ENCODE data around the gene SIT1. TPM values are rescaled to one million over a fixed set of nuclear protein-coding genes. Genes with fewer than 3 reads are reported as not detected.

Gene SIT1, protein sequence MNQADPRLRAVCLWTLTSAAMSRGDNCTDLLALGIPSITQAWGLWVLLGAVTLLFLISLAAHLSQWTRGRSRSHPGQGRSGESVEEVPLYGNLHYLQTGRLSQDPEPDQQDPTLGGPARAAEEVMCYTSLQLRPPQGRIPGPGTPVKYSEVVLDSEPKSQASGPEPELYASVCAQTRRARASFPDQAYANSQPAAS
- 0.78 TPM for polyA plus RNA-seq
- long read RNA-seq, donor 1, partial matches to known transcripts, result 0 of 1 reads
- long read RNA-seq, donor 1, other reads (novel, unspliced or antisense), result 0 of 1 reads
- long read RNA-seq, donor 2, partial matches to known transcripts, result 0 of 2 reads
- long read RNA-seq, donor 2, other reads (novel, unspliced or antisense), result 0 of 2 reads
- long read RNA-seq, donor 3, result 0 reads
- long read RNA-seq, donor 4, result 0 reads
- long read RNA-seq, donor 5, partial matches to known transcripts, result 0 of 2 reads
- long read RNA-seq, donor 5, other reads (novel, unspliced or antisense), result 0 of 2 reads
- long read RNA-seq, donor 6, partial matches to known transcripts, result 0 of 1 reads
- long read RNA-seq, donor 6, other reads (novel, unspliced or antisense), result 0 of 1 reads
- long read RNA-seq, donor 7, partial matches to known transcripts, result 0 of 1 reads
- long read RNA-seq, donor 7, other reads (novel, unspliced or antisense), result 0 of 1 reads
- long read RNA-seq, donor 8, partial matches to known transcripts, result 0 of 1 reads
- long read RNA-seq, donor 8, other reads (novel, unspliced or antisense), result 0 of 1 reads
- long read RNA-seq, donor 9, result 0 reads
- long read RNA-seq, donor 10, result 0 reads
- long read RNA-seq, donor 11, result 0 reads

DNA sequence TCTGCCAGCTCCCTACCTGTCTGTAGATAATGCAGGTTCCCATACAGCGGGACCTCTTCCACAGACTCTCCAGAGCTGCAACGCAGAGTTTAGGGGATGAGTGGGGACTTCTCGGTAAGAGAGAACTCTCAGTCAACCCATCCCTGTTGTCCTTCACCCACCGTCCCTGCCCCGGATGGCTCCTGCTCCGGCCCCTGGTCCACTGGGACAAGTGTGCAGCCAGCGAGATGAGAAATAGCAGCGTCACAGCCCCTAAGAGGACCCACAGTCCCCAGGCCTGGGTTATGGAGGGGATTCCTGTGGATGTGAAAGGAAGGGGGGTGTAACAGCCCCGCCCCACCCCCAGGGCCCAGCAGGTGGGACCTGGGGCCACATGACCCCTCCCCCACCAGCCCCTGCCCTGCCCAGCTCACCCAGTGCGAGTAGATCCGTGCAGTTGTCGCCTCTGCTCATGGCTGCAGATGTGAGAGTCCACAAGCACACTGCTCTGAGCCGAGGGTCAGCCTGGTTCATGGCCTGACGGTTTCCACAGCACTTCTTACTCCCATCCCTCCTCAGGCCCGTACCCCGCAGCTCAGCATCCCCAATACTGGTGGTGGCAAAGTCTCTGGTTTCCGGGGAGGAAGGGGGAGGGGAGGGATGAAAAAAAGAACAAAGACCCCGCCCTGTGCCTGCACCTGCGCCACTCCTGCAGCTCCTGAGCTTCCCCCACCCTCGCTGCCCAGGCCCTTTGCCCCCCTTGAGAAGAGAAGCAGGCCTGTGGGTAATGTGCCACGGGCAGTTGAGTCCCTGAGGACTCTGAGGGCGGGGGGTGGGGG, at the start of gene SIT1:
SIT1 (minus strand) TSS at position 591 of the 818 bp plus-strand sequence; CDS start at position 513, 78 bp downstream.
- no CpG with 5 or more reads among the region's 22 CpGs for WGBS (ENCODE audit: insufficient coverage, low lambda C conversion rate)
- DNase-seq, result no peak
- H3K27ac ChIP-seq (ENCODE audit: low read length), result no peak within 1 kb of the TSS

DNA sequence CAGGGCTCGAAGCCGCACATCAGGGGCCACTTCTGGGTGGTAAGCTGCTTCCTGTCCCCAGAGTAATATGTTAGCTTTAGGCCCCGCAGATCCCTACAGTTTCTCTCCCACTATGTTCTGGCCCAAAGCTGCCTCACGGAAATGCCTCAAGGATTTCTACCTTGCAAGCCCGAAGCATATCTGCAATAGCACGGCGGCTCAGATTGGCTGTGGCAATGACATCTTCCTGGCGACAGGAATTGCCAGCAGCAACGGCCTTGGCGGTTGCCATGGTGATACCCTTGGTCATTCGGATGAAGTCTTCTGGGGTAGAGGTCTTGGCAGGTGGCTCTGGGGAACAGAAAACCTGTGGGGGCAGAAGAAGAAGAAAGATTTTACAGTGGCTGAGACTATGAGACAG, 49.3 kb upstream of the SIT1 start:
- no CpG with 5 or more reads among the region's 11 CpGs for WGBS (ENCODE audit: insufficient coverage, low lambda C conversion rate)
- Histone ChIP-seq H3K9me3 (ENCODE audit: control insufficient read depth, low read depth, low read length) (no peaks in the 10 kb centered on the region), H3K4me3 (ENCODE audit: low read length) (no peak overlapping the region), H3K4me1 (ENCODE audit: control insufficient read depth, insufficient read depth, low read length) (no peaks in the 10 kb centered on the region), H3K36me3 (ENCODE audit: control insufficient read depth, insufficient read depth, low read length) (peaks cover 83% of the 10 kb centered on the region), H3K27ac (ENCODE audit: low read length) (no peak overlapping the region), H3K27me3 (ENCODE audit: control insufficient read depth, insufficient read depth, low read length) (no peaks in the 10 kb centered on the region)
- DNase-seq, result no peak

More for the DNA sequence above, at the start of gene SIT1:
- Histone ChIP-seq H3K36me3 (ENCODE audit: control insufficient read depth, insufficient read depth, low read length) (no peaks in the 10 kb centered on the region), H3K27me3 (ENCODE audit: control insufficient read depth, insufficient read depth, low read length) (no peaks in the 10 kb centered on the region), H3K9me3 (ENCODE audit: control insufficient read depth, low read depth, low read length) (no peaks in the 10 kb centered on the region), H3K4me1 (ENCODE audit: control insufficient read depth, insufficient read depth, low read length) (peaks cover 8% of the 10 kb centered on the region), H3K4me3 (ENCODE audit: low read length) (no peak within 1 kb of the TSS)

DNA sequence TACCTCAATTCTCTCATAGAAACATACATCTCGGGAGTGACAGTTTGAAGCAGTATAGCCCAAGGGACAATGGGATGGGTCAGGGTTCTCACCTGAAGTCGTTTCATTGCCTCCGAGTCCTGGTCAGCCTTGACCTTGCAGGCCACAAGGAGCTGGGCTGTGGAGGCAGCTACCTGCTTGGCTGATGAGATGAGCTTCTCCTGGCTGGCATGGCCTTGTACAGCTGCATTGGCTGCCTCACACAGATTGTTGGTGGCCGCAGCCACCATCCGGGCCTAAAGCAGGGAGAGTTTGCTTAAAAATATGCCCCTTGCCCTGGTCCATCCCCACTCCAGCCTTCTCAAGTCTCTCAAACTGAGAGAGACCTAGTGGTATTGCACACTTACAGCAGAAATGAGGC, 47.5 kb upstream of the SIT1 start:
- no peak for DNase-seq
- Histone ChIP-seq H3K4me1 (ENCODE audit: control insufficient read depth, insufficient read depth, low read length) (no peaks in the 10 kb centered on the region), H3K27me3 (ENCODE audit: control insufficient read depth, insufficient read depth, low read length) (no peaks in the 10 kb centered on the region), H3K27ac (ENCODE audit: low read length) (no peak overlapping the region), H3K36me3 (ENCODE audit: control insufficient read depth, insufficient read depth, low read length) (peaks cover 65% of the 10 kb centered on the region), H3K9me3 (ENCODE audit: control insufficient read depth, low read depth, low read length) (no peaks in the 10 kb centered on the region), H3K4me3 (ENCODE audit: low read length) (no peak overlapping the region)
- no CpG with 5 or more reads among the region's 5 CpGs for WGBS (ENCODE audit: insufficient coverage, low lambda C conversion rate)

DNA sequence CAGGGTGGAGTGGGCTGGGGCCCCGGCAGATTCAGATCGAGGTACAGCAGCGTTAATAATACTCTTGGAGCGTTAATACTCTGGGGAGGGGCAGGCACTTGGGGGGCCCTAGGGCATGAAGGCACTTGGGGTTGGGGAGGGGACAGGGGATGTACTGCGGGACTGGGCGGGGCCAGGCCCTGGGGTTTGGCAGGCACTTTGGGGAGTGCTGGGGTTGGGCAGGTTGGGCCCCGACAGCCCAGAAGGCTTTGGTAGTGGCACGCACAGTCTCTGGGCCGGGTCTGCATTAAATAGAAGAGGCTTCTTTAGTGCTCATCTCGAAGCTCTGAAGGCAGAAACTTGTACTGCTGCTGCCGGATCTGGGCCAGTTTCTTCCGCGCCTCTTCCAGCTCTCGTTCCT, 46.8 kb upstream of the SIT1 start:
- WGBS (ENCODE audit: insufficient coverage, low lambda C conversion rate), result 93% methylated on average over 3 of the region's 14 CpGs
- H3K36me3 ChIP-seq (ENCODE audit: control insufficient read depth, insufficient read depth, low read length), result peaks cover 58% of the 10 kb centered on the region

DNA sequence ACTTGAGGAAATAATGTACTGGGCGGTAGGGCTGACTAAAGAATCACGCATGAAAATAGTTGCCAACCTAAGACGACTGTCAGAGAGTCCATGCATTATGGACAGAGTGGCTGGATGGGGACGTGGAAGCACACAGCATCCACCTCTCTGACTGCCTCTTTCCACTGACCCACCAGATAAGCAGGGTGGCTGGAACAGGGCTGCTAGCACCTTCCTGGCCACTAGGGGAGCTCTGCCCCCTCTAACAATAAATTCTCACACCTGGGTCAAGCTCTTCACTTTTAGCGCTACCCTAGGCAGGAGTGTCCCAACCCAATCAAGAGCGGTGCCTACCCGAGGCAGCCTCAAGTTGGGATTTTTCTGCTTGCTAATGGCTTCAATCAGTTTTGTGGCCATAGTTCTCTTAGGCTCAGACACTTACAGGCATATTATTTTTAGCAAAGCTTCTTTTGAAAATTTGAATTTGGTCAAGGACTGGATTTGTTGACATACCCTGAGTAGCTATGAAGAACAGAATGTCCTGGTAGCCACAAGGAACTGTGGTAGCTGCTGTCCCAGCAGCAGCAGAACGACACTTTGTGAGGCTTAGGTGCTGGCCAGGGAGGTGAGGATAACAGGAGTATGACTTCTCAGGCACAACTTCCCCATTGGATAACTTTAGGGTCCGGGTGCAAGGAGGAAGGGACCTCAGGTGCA, 45.9 kb upstream of the SIT1 start:
- H3K27me3 ChIP-seq (ENCODE audit: control insufficient read depth, insufficient read depth, low read length), result no peaks in the 10 kb centered on the region
- H3K36me3 ChIP-seq (ENCODE audit: control insufficient read depth, insufficient read depth, low read length), result peaks cover 50% of the 10 kb centered on the region
- no peaks in the 10 kb centered on the region for H3K4me1 ChIP-seq (ENCODE audit: control insufficient read depth, insufficient read depth, low read length)
- 100% methylated on average over 1 of the region's 9 CpGs for WGBS (ENCODE audit: insufficient coverage, low lambda C conversion rate)
- H3K27ac ChIP-seq (ENCODE audit: low read length), result no peak overlapping the region
- no peaks in the 10 kb centered on the region for H3K9me3 ChIP-seq (ENCODE audit: control insufficient read depth, low read depth, low read length)
- H3K4me3 ChIP-seq (ENCODE audit: low read length), result no peak overlapping the region
- DNase-seq, result peak; percentile 34 to 49

More for the DNA sequence above, 46.8 kb upstream of the SIT1 start:
- H3K27me3 ChIP-seq (ENCODE audit: control insufficient read depth, insufficient read depth, low read length), result no peaks in the 10 kb centered on the region
- no peak overlapping the region for H3K27ac ChIP-seq (ENCODE audit: low read length)
- no peak for DNase-seq
- no peak overlapping the region for H3K4me3 ChIP-seq (ENCODE audit: low read length)
- H3K9me3 ChIP-seq (ENCODE audit: control insufficient read depth, low read depth, low read length), result no peaks in the 10 kb centered on the region
- no peaks in the 10 kb centered on the region for H3K4me1 ChIP-seq (ENCODE audit: control insufficient read depth, insufficient read depth, low read length)

DNA sequence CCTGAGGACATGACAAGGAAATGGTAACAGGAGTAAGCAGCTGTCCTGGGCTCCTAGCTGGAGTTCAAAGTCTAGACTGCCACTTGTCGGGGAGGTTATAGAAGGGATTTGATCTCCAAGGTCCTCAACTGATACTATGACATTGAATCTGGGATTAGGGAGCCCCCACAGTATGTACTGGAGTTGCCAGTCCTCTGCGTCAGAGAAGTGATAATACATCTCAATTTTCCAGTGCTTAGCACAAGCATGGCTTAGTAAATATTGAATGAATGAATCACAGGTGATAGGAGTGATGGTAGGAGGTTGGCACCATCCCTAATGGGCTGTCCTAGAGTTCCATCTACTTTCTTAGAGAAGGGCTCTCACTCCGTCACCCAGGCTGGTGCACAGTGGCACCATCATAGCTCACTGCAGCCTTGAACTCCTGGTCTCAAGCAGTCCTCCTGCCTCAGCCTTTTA, 45.2 kb upstream of the SIT1 start:
- DNase-seq, result peak in 1 of 2 donors; percentile 57
- Histone ChIP-seq H3K36me3 (ENCODE audit: control insufficient read depth, insufficient read depth, low read length) (peaks cover 43% of the 10 kb centered on the region), H3K27ac (ENCODE audit: low read length) (no peak overlapping the region), H3K4me1 (ENCODE audit: control insufficient read depth, insufficient read depth, low read length) (peaks cover 3% of the 10 kb centered on the region), H3K27me3 (ENCODE audit: control insufficient read depth, insufficient read depth, low read length) (no peaks in the 10 kb centered on the region), H3K9me3 (ENCODE audit: control insufficient read depth, low read depth, low read length) (no peaks in the 10 kb centered on the region), H3K4me3 (ENCODE audit: low read length) (no peak overlapping the region)
- WGBS (ENCODE audit: insufficient coverage, low lambda C conversion rate), result no CpG with 5 or more reads among the region's 3 CpGs

DNA sequence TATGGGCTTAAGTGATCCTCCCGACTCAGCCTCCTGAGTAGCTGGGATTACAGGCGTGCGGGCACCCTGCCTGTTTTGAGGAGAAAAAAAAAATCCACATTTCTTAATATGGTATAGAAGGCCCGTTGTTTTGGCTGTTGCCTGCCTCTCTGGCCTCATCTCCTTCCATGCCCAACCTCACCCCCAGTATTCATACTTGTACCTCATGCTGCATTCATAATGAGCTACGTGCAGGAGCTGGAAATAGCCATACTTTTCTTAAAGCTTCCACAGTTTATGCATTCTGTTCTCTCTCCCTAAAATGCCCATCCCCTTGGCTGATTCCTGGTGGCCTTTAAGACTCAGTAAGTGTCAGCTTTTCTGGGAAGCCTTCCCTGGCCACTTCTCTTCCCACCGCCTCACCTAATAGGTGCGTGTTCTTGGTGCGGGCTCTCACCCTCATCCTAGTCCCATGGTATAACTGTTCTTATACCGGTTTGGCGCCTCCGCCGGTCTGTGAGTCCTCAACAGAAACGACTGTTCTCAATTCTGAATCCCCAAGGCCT, 41.1 kb upstream of the SIT1 start:
- peaks cover 2% of the 10 kb centered on the region for H3K9me3 ChIP-seq (ENCODE audit: control insufficient read depth, low read depth, low read length)
- H3K27me3 ChIP-seq (ENCODE audit: control insufficient read depth, insufficient read depth, low read length), result peaks cover 2% of the 10 kb centered on the region
- peaks cover 17% of the 10 kb centered on the region for H3K4me1 ChIP-seq (ENCODE audit: control insufficient read depth, insufficient read depth, low read length)
- peak in 1 of 2 donors; percentile 28 for DNase-seq
- WGBS (ENCODE audit: insufficient coverage, low lambda C conversion rate), result 80% methylated on average over 1 of the region's 13 CpGs
- H3K4me3 ChIP-seq (ENCODE audit: low read length), result no peak overlapping the region
- peak overlapping the region; percentile 86 for H3K27ac ChIP-seq (ENCODE audit: low read length)
- H3K36me3 ChIP-seq (ENCODE audit: control insufficient read depth, insufficient read depth, low read length), result peaks cover 4% of the 10 kb centered on the region

DNA sequence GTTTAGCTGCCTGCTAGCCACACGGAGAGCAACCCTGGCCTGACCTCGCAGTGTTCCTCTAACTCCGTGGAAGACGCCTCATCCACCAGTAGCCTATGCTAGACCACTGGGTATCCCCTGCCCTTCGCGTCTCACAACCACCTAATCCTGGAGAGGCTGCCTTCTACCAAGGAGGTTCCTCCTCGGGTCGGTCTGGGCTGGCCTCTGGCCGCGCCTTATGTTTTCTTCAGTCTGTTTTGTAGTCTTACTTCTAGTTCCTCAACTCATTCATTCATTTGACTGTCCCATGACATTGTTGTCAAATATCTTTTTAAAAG, 40.6 kb upstream of the SIT1 start:
- 64% methylated on average over 2 of the region's 10 CpGs for WGBS (ENCODE audit: insufficient coverage, low lambda C conversion rate)
- DNase-seq, result no peak
- Histone ChIP-seq H3K4me3 (ENCODE audit: low read length) (peak overlapping the region; percentile 78), H3K4me1 (ENCODE audit: control insufficient read depth, insufficient read depth, low read length) (peaks cover 17% of the 10 kb centered on the region), H3K36me3 (ENCODE audit: control insufficient read depth, insufficient read depth, low read length) (peaks cover 5% of the 10 kb centered on the region), H3K27ac (ENCODE audit: low read length) (peak overlapping the region; percentile 86), H3K9me3 (ENCODE audit: control insufficient read depth, low read depth, low read length) (peaks cover 2% of the 10 kb centered on the region), H3K27me3 (ENCODE audit: control insufficient read depth, insufficient read depth, low read length) (peaks cover 2% of the 10 kb centered on the region)

DNA sequence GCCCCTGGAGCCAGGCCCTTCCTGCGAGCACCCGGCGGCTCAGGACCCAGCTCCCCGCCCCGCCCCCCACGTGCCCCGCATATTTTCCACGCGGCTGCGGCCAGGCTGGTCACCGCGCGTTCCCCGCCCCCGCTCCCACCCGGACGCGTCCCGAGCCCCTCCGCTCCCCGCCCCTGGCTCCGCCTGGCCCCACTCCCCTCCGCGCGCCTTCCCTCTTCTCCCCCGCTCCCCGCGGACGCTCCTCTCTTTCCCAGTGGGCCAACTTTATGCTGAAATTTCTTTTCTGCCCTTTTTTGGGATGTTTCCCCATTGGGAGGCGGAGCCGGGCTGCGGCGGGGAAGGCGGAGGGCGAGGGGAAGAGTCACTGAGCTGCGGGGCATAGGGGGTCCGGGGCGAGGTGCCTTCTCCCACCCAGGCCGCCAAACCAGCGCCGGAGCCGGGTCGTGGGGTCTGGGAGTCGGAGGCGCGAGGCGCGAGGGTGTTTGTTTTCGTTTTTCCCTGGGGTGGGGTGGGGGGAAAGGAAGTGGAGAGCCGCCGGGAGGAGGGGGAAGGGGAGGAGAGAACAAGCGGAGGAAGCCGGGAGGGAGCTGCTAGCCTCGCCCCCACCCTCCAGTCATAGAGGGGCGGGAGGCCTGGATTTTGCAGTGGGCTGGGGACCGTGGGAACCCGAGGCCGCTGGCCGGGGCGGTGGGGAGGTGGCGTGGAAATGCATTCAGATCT, 40.0 kb upstream of the SIT1 start:
- peak; percentile 57 to 69 for DNase-seq
- H3K4me3 ChIP-seq (ENCODE audit: low read length), result peak overlapping the region; percentile 78
- H3K27ac ChIP-seq (ENCODE audit: low read length), result peak overlapping the region; percentile 86
- H3K27me3 ChIP-seq (ENCODE audit: control insufficient read depth, insufficient read depth, low read length), result peaks cover 2% of the 10 kb centered on the region
- H3K9me3 ChIP-seq (ENCODE audit: control insufficient read depth, low read depth, low read length), result peaks cover 2% of the 10 kb centered on the region
- H3K4me1 ChIP-seq (ENCODE audit: control insufficient read depth, insufficient read depth, low read length), result peaks cover 17% of the 10 kb centered on the region
- no CpG with 5 or more reads among the region's 61 CpGs for WGBS (ENCODE audit: insufficient coverage, low lambda C conversion rate)
- peaks cover 3% of the 10 kb centered on the region for H3K36me3 ChIP-seq (ENCODE audit: control insufficient read depth, insufficient read depth, low read length)

Measured in large intestine (tissue), 12 donors.